ENCODE measurements around the gene COX14. TPM values are rescaled to one million over a fixed set of nuclear protein-coding genes. Genes with fewer than 3 reads are reported as not detected.

COX14 gene
- polyA plus RNA-seq, 1 donor (not counting 4 experiments of a cell fraction or from before 2014, with no cell fraction given), result 96.6 TPM

DNA sequence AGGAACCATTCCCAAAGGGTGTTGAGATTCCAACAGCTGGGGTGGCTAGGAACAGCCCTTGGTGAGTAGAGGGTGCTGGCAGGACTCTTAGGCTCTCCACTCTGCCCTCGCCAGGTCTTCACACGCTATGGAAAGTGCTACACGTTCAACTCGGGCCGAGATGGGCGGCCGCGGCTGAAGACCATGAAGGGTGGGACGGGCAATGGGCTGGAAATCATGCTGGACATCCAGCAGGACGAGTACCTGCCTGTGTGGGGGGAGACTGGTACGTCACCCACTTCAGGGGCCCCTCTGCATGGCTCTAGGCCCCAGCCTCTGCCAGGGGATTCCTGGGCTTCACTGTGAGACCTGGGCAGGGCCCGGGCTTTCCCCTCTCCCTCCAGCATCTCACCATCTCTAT, 34.9 kb upstream of the COX14 start:
- no peak overlapping the region for H3K27ac ChIP-seq (ENCODE audit: control insufficient read depth, insufficient read depth, low read length)
- no peak overlapping the region for H3K4me2 ChIP-seq (ENCODE audit: control insufficient read depth, extremely low read depth, insufficient read depth, low read depth, low read length)
- DNase-seq (ENCODE audit: low read depth, low spot score) (no peak), FAIRE-seq (no peak)
- no peaks in the 10 kb centered on the region for H3K27me3 ChIP-seq (ENCODE audit: control insufficient read depth, extremely low read depth, insufficient read depth, low read length)
- no peak overlapping the region for H3K9ac ChIP-seq (ENCODE audit: control insufficient read depth, extremely low read depth, insufficient read depth, low read length)
- dilution Hi-C loops (cut with MboI; ENCODE audit: extremely low pct_ligation_motif_present, low sequenced_read_pairs), result no loop called here
- H3K4me1 ChIP-seq (ENCODE audit: control insufficient read depth, extremely low read depth, insufficient read depth, low read length), result peaks cover 3% of the 10 kb centered on the region
- TF ChIP-seq EZH2 (IDR thresholded peaks at IDR 0.05; ENCODE audit: low read length), result no peak
- TF ChIP-seq, protein P1, sequence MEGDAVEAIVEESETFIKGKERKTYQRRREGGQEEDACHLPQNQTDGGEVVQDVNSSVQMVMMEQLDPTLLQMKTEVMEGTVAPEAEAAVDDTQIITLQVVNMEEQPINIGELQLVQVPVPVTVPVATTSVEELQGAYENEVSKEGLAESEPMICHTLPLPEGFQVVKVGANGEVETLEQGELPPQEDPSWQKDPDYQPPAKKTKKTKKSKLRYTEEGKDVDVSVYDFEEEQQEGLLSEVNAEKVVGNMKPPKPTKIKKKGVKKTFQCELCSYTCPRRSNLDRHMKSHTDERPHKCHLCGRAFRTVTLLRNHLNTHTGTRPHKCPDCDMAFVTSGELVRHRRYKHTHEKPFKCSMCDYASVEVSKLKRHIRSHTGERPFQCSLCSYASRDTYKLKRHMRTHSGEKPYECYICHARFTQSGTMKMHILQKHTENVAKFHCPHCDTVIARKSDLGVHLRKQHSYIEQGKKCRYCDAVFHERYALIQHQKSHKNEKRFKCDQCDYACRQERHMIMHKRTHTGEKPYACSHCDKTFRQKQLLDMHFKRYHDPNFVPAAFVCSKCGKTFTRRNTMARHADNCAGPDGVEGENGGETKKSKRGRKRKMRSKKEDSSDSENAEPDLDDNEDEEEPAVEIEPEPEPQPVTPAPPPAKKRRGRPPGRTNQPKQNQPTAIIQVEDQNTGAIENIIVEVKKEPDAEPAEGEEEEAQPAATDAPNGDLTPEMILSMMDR (optimal IDR thresholded peaks at IDR 0.05 in 1 of 3, IDR thresholded peaks at IDR 0.05 in 1 of 3, conservative IDR thresholded peaks at IDR 0.05 in 1 of 3; ENCODE audit: extremely low read depth in 1 of 3, insufficient read depth in 2 of 3, low read length in 3 of 3), result no peak
- no peak overlapping the region for H2AFZ ChIP-seq (ENCODE audit: control insufficient read depth, low read length)
- no peaks in the 10 kb centered on the region for H3K9me1 ChIP-seq (ENCODE audit: control insufficient read depth, extremely low read depth, insufficient read depth, low read length)
- no peaks in the 10 kb centered on the region for H4K20me1 ChIP-seq (ENCODE audit: control insufficient read depth, extremely low read depth, insufficient read depth, low read length)
- no peaks in the 10 kb centered on the region for H3K79me2 ChIP-seq (ENCODE audit: control insufficient read depth, insufficient read depth, low read length)
- no peak overlapping the region for H3K4me3 ChIP-seq (ENCODE audit: control insufficient read depth in 2 of 3, extremely low read depth in 1 of 3, insufficient read depth in 2 of 3, low read depth in 1 of 3, low read length in 3 of 3)
- H3K9me3 ChIP-seq (ENCODE audit: control insufficient read depth, low read depth, low read length), result no peaks in the 10 kb centered on the region
- H3K36me3 ChIP-seq (ENCODE audit: control insufficient read depth in 2 of 2, extremely low read depth in 1 of 2, insufficient read depth in 2 of 2, low read length in 2 of 2), result no peaks in the 10 kb centered on the region

DNA sequence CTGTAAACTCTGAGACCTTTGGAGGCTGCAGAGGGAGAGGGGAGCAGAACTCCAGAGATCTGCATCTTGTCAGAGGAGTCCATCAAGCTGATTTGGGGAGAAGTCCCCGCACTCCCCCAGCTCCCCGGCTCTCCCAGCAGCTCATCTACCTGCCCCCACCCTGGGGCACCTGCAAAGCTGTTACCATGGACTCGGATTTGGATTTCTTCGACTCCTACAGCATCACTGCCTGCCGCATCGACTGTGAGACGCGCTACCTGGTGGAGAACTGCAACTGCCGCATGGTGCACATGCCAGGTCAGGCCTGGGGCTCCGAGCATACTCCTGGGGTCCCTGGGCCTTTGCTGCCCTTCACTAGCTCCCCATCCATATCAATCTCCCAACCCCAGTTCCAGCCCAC, 33.8 kb upstream of the COX14 start:
- no peaks in the 10 kb centered on the region for H3K9me3 ChIP-seq (ENCODE audit: control insufficient read depth, low read depth, low read length)
- TF ChIP-seq EZH2 (IDR thresholded peaks at IDR 0.05; ENCODE audit: low read length), result no peak
- TF ChIP-seq, protein P1 (optimal IDR thresholded peaks at IDR 0.05 in 1 of 3, IDR thresholded peaks at IDR 0.05 in 1 of 3, conservative IDR thresholded peaks at IDR 0.05 in 1 of 3; ENCODE audit: extremely low read depth in 1 of 3, insufficient read depth in 2 of 3, low read length in 3 of 3), result no peak
- no peaks in the 10 kb centered on the region for H3K36me3 ChIP-seq (ENCODE audit: control insufficient read depth in 2 of 2, extremely low read depth in 1 of 2, insufficient read depth in 2 of 2, low read length in 2 of 2)
- H3K79me2 ChIP-seq (ENCODE audit: control insufficient read depth, insufficient read depth, low read length), result no peaks in the 10 kb centered on the region
- H3K9ac ChIP-seq (ENCODE audit: control insufficient read depth, extremely low read depth, insufficient read depth, low read length), result no peak overlapping the region
- H3K27me3 ChIP-seq (ENCODE audit: control insufficient read depth, extremely low read depth, insufficient read depth, low read length), result no peaks in the 10 kb centered on the region
- no peaks in the 10 kb centered on the region for H3K9me1 ChIP-seq (ENCODE audit: control insufficient read depth, extremely low read depth, insufficient read depth, low read length)
- H3K27ac ChIP-seq (ENCODE audit: control insufficient read depth, insufficient read depth, low read length), result no peak overlapping the region
- no peaks in the 10 kb centered on the region for H4K20me1 ChIP-seq (ENCODE audit: control insufficient read depth, extremely low read depth, insufficient read depth, low read length)
- H3K4me1 ChIP-seq (ENCODE audit: control insufficient read depth, extremely low read depth, insufficient read depth, low read length), result peaks cover 3% of the 10 kb centered on the region
- FAIRE-seq, result no peak
- no peak overlapping the region for H2AFZ ChIP-seq (ENCODE audit: control insufficient read depth, low read length)
- dilution Hi-C loops (cut with MboI; ENCODE audit: extremely low pct_ligation_motif_present, low sequenced_read_pairs), result no loop called here
- no peak for DNase-seq (ENCODE audit: low read depth, low spot score)
- no peak overlapping the region for H3K4me3 ChIP-seq (ENCODE audit: control insufficient read depth in 2 of 3, extremely low read depth in 1 of 3, insufficient read depth in 2 of 3, low read depth in 1 of 3, low read length in 3 of 3)
- H3K4me2 ChIP-seq (ENCODE audit: control insufficient read depth, extremely low read depth, insufficient read depth, low read depth, low read length), result no peak overlapping the region
